Measurements from ENCODE around the gene XPNPEP3.

GRCh38 chr22:40817737-40818136, 39.2 kb upstream of the XPNPEP3 start:
- no peak for TF ChIP-seq EZH2phosphoT487 (IDR thresholded peaks at IDR 0.05; ENCODE audit: insufficient read depth, low read depth)
- no peak for TF ChIP-seq EZH2 (IDR thresholded peaks at IDR 0.05; ENCODE audit: insufficient read depth, poor library complexity, severe bottlenecking)
